ENCODE results near the gene ORAI3. TPM values are rescaled to one million over a fixed set of nuclear protein-coding genes. Genes with fewer than 3 reads are reported as not detected.

The ORAI3 gene
- total RNA-seq, 1 donor = 43.6 TPM

GRCh38 chr16:30989469-30990047, 40.7 kb downstream of the ORAI3 start:
- TF ChIP-seq CTCF (IDR thresholded peaks at IDR 0.05; ENCODE audit: insufficient read depth, low read depth, low read length) = no peak
- DNase-seq (ENCODE audit: low read depth) = no peak

GRCh38 chr16:30990105-30990504, 41.2 kb downstream of the ORAI3 start:
- TF ChIP-seq CTCF (IDR thresholded peaks at IDR 0.05; ENCODE audit: insufficient read depth, low read depth, low read length) = no peak
- no peak overlapping the region for H3K4me3 ChIP-seq (ENCODE audit: low read depth, low read length)
- no peak for DNase-seq (ENCODE audit: low read depth)

More at GRCh38 chr16:30989469-30990047, 40.7 kb downstream of the ORAI3 start:
- no peak overlapping the region for H3K4me3 ChIP-seq (ENCODE audit: low read depth, low read length)

- no peak for TF ChIP-seq CTCF (IDR thresholded peaks at IDR 0.05; ENCODE audit: insufficient read depth, low read depth, low read length)
- no peak for DNase-seq (ENCODE audit: low read depth)
- H3K4me3 ChIP-seq (ENCODE audit: low read depth, low read length) = no peak overlapping the region
Measured at GRCh38 chr16:30991052-30991451, 42.2 kb downstream of the ORAI3 start.

- TF ChIP-seq CTCF (IDR thresholded peaks at IDR 0.05; ENCODE audit: insufficient read depth, low read depth, low read length) = no peak
- H3K4me3 ChIP-seq (ENCODE audit: low read depth, low read length) = no peak overlapping the region
Measured at GRCh38 chr16:30992276-30992780, 43.5 kb downstream of the ORAI3 start.

GRCh38 chr16:30992931-30993816, 44.3 kb downstream of the ORAI3 start:
- H3K4me3 ChIP-seq (ENCODE audit: low read depth, low read length) = no peak overlapping the region
- no peak for DNase-seq (ENCODE audit: low read depth)
- no peak for TF ChIP-seq CTCF (IDR thresholded peaks at IDR 0.05; ENCODE audit: insufficient read depth, low read depth, low read length)

More at GRCh38 chr16:30992276-30992780, 43.5 kb downstream of the ORAI3 start:
- no peak for DNase-seq (ENCODE audit: low read depth)

- DNase-seq (ENCODE audit: low read depth) = no peak
- no peak overlapping the region for H3K4me3 ChIP-seq (ENCODE audit: low read depth, low read length)
- TF ChIP-seq CTCF (IDR thresholded peaks at IDR 0.05; ENCODE audit: insufficient read depth, low read depth, low read length) = no peak
Measured at GRCh38 chr16:30995927-30996323, 47.1 kb downstream of the ORAI3 start.

Data from fibroblast of villous mesenchyme (primary cell).